Vagina (tissue), 2 donors: ENCODE measurements around the gene SETD3.

Experiments
- POLR2A ChIP-seq, 2 donors: fragments of 450-650 bp; IDR thresholded peaks; one replicate each; pipeline ENCODE4 v1.6.1; 2017; ENCODE audit warnings: antibody characterized with exemption in 2 of 2, mild to moderate bottlenecking in 2 of 2, moderate library complexity in 2 of 2
- TF ChIP-seq, protein P1 (sequence below), 3 experiments: fragments of 450-650 bp in 2 of 3; fragments of 200-600 bp in 1 of 3; sonication (generic) in 1 of 3; IDR thresholded peaks; one replicate each; pipeline ENCODE4 v1.5.1; 2017 to 2019; ENCODE audit warnings: antibody characterized with exemption in 3 of 3, mild to moderate bottlenecking in 2 of 3, moderate library complexity in 2 of 3

DNA sequence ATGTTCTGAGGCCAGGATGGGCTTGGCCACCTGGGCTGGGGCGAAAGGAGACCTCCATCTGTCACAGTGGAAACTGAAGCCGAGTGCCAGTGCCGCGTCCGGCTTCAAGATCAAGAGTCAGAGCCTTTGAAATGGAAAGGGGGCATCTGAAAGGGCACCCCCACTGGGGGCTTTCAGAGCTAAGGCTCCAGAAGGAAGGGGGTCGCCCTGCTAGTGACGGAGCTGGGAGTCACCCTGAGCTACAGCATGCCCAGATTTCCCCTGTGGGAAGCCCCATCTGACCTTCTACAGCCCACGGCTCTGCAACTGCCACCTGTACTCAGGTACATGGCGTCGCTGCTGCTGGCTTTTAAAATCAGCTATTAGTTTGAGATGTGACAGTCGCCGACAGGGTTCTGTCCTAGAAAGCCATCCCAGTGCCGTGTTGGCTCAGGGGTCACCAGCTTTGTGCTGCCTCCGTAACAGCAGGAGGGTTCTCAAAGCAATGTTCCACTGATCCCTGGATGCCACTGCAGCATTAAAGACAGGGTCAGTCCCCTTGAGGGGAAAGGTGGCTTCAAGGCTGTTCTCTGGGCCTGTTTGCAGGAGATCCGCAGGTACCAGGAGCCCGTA, 32.0 kb upstream of the SETD3 start:
- TF ChIP-seq POLR2A (IDR thresholded peaks at IDR 0.05), result no peak
- TF ChIP-seq, protein P1, sequence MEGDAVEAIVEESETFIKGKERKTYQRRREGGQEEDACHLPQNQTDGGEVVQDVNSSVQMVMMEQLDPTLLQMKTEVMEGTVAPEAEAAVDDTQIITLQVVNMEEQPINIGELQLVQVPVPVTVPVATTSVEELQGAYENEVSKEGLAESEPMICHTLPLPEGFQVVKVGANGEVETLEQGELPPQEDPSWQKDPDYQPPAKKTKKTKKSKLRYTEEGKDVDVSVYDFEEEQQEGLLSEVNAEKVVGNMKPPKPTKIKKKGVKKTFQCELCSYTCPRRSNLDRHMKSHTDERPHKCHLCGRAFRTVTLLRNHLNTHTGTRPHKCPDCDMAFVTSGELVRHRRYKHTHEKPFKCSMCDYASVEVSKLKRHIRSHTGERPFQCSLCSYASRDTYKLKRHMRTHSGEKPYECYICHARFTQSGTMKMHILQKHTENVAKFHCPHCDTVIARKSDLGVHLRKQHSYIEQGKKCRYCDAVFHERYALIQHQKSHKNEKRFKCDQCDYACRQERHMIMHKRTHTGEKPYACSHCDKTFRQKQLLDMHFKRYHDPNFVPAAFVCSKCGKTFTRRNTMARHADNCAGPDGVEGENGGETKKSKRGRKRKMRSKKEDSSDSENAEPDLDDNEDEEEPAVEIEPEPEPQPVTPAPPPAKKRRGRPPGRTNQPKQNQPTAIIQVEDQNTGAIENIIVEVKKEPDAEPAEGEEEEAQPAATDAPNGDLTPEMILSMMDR (IDR thresholded peaks at IDR 0.05), result no peak
